HG03039 (cell line): ENCODE data around the gene ETV6.

Experiments
- ATAC-seq: cut with Tn5 transposase; IDR thresholded peaks from one replicate; pipeline ENCODE4 v1.9.1; 2021; ENCODE audit warnings: mild to moderate bottlenecking, moderate library complexity; ENCODE audit not compliant: unreplicated experiment

Gene ETV6

DNA sequence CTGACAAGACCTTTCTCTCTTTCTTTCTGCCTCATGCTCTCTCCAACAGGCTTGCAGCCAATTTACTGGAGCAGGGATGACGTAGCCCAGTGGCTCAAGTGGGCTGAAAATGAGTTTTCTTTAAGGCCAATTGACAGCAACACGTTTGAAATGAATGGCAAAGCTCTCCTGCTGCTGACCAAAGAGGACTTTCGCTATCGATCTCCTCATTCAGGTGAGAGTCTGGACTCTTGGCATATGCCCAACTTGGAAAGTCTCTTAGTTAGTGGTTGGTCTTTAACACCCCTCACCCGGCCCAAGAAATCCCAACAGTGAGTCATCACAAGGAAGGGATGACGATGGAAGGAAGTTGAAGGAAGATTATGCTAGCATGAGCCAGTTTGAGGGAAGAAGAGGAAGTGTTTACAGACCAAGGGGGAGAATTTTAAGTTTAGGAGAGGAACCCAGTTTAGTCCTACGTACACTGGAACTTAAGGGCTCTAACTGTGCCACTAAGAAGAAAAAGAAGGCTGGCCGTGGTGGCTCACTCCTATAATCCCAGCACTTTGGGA, 189.7 kb downstream of the ETV6 start:
- no peak for ATAC-seq

DNA sequence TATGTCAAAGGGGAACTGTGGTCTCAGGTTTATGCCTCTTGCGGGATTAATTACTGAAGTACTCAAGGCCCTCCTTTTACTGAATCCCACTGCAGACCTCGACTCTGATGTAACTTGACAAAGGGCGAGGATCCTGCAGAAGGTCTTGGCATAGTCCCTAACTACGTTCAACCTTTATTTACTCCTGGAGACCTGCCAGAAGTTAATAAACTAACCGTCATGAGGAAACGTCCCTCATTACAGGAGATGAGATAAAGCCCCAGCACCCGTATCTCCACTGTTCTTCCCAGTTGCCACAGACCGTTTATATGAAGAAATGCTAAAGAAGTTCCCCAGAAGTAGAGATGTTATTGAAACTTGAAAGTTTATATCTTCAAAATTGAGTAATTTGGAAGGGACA, 190.9 kb downstream of the ETV6 start:
- no peak for ATAC-seq

DNA sequence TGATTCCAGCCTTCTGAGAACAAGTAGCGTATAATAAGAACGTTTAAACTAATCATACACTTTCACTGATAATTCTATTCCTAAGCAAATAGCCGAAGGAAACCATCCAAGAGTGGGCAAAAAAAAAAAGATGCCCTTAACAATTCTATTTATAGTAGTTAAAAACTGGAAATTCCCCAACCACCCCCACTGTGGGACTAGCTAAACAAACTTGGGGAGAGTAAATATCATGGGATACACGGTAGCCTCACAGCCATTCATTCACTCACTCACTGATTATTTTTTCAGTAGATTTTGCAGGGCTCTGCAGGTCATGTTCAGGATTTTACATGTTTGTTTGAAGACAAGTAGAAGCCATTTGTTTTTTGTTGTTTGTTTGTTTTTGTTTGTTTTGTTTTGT, 197.0 kb downstream of the ETV6 start:
- no peak for ATAC-seq

DNA sequence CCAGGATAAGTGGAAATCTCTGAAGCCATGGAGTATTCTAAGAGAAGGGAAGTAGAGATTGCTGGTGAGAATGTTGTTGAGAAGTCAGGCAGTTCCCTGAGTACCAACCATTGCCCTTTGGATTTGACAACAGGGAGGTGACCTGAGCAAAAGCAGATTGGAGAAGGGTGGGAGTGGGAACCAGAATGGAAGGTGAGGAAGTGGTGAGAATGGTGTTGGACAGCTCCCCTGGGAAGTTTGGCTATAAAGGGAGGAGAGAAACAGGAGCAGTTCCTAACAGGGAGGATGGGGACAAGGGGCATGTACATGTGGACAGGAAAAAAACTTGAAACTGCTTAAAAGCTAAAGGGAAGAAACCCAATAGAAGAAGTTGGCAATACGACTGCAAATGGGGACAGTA, 198.1 kb downstream of the ETV6 start:
- no peak for ATAC-seq

DNA sequence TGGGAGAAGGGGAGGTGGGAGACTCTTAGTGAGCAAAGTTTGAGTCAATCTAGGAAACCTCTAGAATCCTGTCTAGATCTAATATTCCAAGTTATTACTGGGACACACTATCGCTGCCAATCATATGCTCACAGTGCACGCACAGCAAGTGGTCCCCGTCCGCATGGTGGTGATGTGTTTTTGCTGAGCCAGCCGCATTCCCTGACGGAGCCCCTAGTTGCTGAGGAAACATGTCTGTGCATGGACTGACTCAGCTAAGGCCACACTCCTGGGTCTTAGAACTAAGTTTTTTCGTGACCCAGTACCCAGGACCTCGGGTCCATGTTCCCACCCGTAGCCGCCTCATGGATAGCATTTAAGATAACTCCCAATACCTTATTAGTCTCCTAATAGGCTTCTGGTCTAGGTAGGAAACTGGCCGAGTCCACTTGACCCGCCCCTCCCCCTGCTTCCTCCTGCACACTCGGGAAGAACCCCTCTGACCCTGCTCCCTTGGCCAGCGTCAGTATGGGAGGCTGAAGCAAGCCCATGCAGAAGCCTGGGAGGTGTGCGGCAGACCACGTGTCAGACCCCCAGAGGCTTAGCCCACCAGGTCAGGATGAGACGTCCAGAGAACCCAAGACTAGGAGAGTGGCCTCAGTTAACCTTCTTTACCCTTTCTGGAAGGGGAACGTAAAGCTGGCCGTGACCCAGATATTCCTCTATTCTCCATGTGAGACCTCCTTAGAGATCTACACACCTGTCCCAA, 200.5 kb downstream of the ETV6 start:
- no peak for ATAC-seq

DNA sequence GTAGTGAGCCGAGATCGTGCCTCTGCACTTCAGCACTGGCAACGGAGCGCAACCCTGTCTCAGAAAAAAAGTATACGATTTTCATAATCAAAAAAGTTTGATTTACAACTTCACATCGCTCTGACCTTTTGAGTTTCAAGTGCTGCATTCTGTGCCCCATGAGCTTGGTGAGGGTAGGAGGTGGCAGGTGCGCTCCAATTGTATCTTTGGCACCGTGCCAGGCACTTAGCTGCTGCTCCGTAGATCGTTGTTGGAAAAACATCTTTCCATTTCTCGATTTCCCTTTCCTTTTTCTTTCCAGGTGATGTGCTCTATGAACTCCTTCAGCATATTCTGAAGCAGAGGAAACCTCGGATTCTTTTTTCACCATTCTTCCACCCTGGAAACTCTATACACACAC, 203.7 kb downstream of the ETV6 start:
- no peak for ATAC-seq

DNA sequence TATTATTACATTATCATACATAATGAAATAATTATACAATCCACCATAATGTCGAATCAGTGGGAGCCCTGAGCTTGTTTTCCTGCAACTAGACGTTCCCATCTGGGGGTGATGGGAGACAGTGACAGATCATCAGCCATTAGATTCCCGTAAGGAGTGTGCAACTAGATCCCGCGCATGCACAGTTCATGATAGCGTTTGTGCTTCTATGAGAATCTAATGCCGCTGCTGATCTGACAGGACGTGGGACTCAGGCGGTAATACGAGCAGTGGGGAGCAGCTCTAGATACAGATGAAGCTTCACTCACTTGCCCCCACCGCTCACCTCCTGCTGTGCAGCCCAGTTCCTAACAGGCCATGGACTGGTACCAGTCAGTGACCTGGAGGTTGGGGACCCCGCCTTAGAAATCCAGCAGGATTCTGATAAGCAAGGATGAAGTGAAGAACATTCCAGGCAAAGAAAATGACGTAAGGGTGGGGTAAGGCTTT, 204.6 kb downstream of the ETV6 start:
- ATAC-seq, result no peak

DNA sequence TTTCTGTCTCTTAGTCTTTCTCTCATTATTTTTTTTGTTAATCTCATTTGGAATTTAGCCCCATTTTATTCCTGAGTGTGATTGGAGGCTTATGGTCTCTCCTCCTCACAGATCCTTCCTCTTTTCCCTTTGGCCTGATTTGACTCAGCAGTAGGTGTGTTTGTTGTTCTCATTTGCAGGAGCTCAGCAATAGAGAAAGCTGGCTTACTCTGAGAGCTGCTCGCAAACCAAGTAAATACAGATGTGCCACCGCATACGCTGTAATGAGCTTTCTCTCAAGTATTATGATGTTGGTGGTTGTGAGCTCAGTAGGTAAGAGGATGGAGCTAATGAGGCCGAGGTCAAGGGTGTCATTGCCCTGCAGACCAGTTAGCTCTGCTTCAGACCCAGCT, 206.5 kb downstream of the ETV6 start:
- ATAC-seq, result no peak

DNA sequence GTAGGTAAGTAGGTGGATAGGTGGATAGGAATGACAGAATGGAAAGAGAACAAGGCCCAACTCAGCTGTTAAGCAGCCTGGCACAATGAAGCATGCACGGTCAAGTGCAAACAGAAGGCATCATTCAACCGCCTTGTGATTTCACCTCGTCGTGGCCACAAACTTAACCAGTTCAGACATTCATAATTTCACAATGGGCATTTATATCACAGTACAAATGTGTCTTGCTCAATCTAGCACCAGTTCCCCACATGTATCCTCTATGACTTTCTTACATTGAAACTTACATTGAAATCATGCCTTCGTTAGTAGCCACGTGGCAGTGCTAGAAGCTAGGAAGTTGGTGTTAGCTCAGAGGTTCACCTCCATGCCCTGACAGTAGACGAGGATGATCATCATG, 207.5 kb downstream of the ETV6 start:
- no peak for ATAC-seq

DNA sequence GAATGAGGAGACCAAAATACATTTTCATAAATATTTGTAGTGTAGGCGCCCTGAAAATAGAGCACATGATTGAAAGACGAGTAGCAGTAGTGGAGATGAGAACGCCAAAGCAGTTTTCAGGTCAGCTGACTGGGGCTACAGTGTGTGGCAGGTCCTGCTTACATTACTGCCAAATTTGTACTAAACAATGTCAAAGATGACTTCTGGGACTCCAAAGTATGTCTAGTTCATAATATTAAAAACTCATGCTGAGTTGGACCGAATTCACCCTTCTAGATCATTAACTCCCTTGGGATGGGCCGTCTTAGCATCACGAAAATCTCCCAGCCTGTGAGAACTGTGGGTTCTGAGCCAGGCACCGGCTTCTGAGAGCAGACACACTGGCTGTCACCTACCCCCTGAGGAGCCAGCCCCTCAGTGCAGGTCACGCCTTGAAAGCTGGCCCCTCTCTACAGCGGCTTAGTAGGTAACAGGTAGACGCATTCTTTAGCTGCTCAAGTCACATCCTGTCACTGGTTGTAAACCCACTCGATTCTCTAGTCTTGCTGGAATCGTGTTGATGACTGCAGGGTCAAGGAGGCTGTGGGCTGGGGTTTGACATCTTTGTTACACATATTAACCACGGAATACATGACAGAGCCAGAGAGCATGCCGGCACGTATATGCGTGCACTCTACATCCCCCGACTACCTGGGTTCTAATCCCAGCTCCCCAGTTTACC, 210.4 kb downstream of the ETV6 start:
- no peak for ATAC-seq

DNA sequence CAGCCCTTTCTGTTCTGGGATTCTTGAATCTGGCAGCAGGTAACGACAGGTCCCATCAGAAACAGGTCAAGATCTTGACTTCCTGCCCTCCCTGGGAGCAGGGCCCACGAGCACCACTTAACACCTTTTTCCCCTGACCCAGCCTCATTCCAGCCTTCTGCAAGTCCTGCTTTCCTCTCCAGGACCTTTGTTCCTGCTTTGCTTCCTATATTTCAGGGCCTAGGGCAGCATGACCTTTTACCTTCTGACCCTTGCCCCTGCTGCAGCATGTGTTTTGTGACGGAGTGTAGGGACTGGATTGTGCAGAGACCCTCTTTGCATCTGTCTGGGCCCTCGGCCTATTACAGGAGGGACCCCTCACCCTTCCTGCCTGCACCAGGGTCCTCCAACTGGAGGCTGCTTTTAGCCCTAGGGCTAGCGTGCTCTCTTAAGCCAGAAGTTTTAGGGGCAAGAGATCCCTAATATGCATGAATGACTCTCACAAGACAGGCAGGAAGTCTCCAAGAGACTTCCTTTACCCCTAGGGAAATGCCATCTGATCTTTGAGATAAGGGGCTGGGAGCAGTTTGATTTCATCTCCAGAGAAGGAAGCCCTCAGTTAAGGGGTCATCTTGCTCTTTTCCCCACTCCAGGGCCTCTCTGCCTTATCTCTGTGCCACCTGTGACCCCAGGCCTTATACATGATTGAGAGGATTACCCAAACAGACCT, 211.8 kb downstream of the ETV6 start:
- ATAC-seq, result no peak

DNA sequence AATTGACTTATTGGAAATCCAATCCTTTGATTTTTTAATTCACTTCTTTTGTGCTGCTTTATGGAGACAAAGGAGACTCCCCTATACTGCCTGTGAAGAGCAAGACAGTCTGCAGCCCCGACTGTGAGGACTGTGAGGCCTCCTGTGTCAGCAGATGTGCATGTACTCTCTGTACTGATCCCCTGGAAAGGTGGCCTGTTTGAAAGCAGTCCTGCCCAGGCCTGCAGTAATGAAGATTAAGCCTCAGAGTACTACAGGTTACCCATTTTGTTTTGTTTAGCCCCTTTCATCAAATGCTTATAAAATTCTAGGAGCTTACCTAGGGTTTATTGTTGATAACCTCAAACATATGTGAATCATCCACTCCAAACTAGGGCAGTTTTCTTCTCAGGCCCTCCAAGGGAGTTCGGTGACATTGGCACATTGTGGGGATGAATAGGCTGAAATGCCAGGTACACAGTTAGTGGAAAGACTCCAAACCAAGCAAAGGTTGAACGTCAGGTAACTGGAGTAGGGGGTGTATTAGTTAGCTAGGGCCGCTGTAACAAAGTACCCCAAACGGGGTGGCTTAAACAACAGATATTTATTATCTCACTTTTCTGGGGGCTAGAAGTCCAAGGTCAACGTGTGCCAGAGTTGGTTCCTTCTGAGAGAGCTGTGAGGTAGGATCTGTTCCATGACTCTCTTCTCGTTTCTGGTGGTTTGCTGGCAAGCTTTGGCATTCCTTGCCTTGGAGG, 212.6 kb downstream of the ETV6 start:
- no peak for ATAC-seq

DNA sequence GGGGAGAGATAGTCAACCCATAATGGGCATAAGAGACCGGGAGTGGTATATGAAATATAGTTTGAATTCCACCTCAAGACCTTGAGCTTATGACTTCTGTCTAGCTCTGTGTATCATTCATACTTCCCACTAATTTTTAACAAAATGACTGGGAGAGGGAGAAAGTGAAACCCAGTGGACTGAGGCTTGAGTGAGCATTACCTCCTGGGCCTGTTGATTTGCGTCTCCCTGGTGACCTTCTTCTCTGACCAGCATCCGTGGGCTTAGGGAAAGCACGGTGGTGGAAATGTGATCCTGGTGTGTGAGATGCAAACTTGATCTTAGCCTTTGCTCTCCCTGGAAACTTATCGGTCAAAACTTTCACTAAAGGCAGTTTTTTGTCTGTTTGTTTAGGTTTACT, 213.3 kb downstream of the ETV6 start:
- no peak for ATAC-seq

DNA sequence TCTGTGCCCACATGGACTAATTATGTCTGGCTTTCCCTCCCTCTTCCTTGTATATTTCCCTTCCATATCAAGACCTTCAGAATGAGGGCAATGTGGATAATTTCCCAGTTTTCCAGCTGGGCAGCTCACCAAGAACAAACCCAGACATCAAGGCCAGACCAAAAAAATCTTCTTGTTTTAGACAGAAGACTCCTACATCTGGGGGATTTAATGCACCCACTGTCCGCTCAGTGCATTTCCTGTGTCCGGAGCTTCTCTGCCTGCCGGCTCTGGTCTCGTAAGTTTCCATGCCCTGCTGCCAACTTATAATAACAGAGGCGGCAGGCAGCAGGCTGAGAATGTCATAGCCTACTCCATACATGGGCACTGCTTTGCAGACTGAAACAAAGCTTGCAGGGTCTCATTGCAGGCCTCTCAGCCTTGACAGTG, 214.0 kb downstream of the ETV6 start:
- ATAC-seq, result no peak

DNA sequence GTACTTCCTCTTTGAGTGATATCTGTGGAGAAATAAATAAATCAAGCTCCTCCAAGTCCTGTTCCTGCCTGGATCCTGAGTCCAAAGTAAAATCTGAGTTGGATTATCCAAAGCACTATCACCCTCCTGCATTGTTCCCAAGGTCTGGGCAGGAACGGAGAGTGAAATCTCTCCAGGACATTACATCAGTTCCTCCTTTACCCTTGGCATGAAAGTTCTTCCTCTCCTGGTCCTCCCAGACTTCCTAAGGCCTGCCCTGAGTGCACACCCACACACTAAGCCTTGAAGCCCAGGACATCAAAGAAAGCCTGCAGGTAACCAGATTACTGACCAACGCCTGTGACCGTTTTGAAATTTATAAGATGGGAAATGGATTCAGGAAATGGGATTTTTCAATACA, 214.5 kb downstream of the ETV6 start:
- no peak for ATAC-seq

DNA sequence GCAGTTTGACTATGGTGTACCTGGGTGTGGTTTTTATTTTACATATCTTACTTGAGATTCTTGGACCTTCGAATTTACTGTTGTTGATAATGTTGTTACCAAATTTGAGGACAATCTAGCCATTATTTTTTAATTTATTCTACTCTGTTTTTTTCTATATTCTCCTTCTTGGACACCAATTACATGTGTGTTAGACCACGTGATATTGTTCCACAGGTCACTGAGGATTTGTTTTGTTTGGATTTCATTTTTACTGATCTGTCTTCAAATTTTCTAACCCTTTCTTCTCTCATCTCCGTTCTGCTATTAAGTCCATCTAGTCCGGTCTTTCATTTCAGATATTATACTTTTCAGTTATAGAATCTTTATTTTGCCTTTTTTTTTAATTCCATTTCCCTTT, 216.3 kb downstream of the ETV6 start:
- ATAC-seq, result no peak

DNA sequence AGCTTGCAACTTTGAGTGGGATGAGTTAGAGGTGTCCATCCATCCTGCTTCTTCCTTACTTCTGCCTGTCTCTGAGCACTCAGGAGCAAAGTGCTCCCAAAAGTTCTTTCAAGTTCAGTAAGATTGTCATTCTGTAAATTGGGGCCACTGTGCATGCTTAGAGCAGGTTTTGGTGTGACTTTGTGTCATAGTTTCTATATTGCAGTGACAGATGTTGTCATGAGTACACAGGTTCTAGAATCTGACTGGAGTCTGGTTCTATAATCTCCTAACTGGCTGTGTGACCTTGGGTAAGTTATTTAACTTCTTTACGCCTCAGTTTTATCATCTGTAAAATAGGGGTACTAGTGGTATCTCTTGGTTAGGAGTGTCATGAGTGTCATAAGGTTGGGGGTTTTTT, 218.6 kb downstream of the ETV6 start:
- ATAC-seq, result no peak

DNA sequence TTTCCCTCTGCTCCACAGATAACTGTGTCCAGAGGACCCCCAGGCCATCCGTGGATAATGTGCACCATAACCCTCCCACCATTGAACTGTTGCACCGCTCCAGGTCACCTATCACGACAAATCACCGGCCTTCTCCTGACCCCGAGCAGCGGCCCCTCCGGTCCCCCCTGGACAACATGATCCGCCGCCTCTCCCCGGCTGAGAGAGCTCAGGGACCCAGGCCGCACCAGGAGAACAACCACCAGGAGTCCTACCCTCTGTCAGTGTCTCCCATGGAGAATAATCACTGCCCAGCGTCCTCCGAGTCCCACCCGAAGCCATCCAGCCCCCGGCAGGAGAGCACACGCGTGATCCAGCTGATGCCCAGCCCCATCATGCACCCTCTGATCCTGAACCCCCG, 219.9 kb downstream of the ETV6 start:
- no peak for ATAC-seq

DNA sequence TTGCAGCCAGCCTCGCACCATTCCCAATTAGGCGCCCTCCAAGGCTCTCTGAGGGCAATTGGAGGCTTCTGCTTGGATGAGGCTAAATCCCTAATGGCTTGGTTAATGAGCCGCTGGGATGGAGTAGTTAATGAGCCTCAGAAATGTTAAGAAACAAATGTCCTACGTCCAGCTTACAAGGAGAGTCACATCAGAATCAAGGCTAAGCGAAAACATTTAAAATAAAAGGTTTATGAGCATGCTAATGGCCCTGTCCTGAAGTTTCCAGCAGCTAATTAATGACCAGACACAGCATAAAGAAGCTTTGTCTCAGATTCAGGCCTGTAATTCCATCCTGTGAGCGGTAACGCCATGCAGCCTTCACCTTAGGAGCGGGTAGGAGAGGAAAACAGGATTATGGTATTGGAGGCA, 220.6 kb downstream of the ETV6 start:
- no peak for ATAC-seq

DNA sequence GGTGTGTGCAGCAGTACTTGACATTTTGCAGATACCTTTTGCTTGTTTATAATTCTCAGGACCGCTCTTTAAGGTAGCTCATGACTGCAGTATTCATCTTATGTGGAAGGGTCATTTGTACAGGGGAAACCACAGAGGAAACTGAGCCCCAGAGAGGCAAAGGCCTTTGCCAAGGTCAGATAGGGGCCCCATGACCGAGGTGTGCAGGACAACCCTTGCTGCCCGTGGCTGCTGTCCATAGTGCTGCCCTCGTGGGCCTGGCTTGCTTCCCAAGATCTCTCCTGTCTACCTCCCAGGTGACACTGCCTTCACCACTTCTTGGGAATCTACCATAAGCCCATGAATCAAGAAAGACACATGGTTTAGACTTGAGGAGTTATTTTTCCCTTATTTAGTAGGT, 222.6 kb downstream of the ETV6 start:
- no peak for ATAC-seq

DNA sequence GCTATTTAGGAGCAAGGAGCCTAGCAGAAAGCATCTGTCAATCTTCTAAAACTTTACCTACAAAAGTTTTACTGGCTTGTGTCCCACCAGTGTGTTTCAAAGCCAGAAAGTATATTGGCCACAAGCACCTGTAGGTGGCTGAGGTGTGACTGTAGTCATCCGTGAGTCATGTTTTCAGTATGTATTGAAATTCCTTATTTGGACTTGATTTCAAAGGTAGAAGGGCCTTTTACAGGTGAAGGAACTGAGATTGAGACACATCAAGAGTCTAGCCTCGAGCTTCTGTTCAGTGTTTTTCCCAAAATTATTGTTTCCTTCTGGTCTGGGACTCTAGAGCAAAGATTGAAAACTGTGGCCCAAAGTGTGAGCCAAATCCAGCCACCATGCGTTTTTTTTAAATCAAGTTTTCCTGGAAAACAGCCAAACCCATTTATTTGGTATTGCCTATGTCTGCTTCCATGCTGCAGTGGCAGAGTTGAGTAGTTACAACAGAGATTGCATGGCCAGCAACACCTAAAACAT, 226.0 kb downstream of the ETV6 start:
- ATAC-seq, result no peak
